Head of caudate nucleus (tissue), 42 donors: ENCODE results near the gene CDT1.
"Not testable (repeated sequence)": the region's sequence is repeated elsewhere in the genome, so short reads cannot be mapped to it uniquely, and the experiment has no call there.

ENCODE experiments used
- DNase-seq, 42 donors: peaks; one replicate each; pipeline versions ENCODE4 v3.0.0 to v3.0.0-alpha.2; 2020 to 2021; ENCODE audit warnings: mixed read lengths in 7 of 42
- intact Hi-C: fragments of 100-400 bp; cut with DNase I; formaldehyde crosslinking; loops from one replicate; pipeline ENCODE4 v1.15.0; 2022

CDT1 gene

DNA sequence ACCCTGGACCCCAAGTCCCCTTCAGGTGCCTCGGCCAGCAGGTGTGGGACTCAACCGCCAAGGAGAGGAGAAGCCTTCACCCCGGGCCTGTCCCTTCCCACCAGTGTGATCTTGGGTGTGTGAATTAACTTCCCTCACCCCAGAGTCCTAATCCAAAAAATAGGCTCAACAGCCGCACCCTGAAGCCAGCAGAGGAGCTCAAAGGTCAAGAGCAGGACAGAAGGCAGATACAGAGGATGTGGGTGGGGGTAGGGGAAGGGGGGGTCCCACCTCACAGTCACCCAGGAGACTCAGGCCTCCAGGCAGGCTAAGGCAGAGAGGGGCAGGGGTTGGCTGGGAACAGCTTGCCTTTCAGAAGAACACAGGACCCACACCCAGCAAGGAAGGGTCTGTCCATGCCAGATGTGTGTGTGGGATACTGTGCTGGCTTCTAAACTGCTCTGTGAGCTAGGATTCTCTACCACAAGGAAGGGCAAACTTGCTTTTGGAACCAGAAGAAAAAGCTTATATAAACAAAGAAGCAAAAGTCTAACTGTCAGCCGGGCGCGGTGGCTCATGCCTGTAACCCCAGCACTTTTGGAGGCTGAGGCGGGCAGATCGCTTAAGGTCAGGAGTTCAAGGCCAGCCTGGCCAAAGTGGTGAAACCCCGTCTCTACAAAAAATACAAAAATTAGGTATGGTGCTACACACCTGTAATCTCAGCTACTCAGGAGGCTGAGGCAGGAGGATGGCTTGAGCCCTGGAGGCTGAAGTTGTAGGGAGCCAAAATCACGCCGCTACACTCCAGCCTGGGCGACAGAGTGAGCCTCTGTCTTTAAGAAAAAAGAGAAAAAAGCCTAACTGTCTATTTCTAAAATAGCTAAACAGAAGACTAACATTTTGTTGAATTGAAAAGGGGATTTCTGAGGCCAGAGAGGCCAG, 23.2 kb upstream of the CDT1 start:
- no peak for DNase-seq
- intact Hi-C loops = no loop called here

GRCh38 chr16:88781140-88782077, 22.2 kb upstream of the CDT1 start:
- intact Hi-C loops = no loop called here
- DNase-seq = peak in 8 of 42 donors; percentile 33 to 56 (median 40)

GRCh38 chr16:88782454-88783390, 20.9 kb upstream of the CDT1 start:
- intact Hi-C loops = no loop called here
- DNase-seq = peak in 11 of 42 donors; percentile 25 to 84 (median 56)

GRCh38 chr16:88783391-88784073, 20.1 kb upstream of the CDT1 start:
- intact Hi-C loops = loop anchor here (2.0 kb wide), 1 partner anchor 47 kb away; no protein-coding TSS in a partner anchor
- DNase-seq = peak in 40 of 42 donors; percentile 45 to 85 (median 70)

DNA sequence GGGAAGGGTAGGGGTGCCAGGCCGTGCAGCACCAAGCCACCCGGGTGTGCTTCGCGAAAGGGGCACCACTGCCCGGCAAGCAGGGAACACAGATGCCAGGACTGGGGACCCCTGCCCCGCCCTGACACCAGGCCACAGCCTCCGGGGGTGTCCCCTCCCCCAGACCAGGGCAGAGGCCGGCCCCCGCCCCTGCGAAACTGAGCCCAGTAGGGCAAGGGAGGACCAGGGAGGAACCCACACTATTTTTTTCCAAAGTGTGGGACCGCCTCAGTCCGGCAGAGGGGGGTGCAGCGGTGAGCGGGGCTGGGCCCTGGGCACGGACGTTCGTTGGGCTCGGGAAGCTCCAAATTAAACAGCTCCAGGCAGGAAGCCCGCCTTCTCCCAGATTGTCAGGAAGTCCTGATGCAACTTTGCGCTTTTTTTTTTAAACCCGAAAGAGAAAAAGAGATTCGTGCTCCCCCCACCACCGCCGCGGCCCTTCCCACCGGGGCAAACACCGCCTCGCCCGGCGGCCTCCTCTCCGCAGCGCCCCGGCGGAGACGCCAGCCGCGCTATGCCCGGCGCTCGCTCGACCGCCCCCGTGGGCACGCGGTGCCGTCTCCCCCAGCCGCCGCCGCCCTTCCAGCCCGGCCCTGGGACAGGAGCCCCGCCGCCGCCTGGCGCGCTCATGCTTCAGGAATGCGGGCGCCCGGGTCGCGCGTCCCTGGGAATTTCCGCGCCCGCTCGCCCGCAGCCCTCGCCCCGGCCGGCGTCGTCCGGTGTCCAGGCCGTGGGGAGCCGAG, 19.3 kb upstream of the CDT1 start:
- DNase-seq = peak in 14 of 42 donors; percentile 35 to 69 (median 50)
- intact Hi-C loops = loop anchor here (2.0 kb wide), 1 partner anchor 47 kb away; no protein-coding TSS in a partner anchor

- intact Hi-C loops = loop anchor here (2.0 kb wide), 1 partner anchor 48 kb away; no protein-coding TSS in a partner anchor
- DNase-seq = no peak
Observed at GRCh38 chr16:88784856-88785105, 18.8 kb upstream of the CDT1 start.

GRCh38 chr16:88785106-88785924, 18.3 kb upstream of the CDT1 start, which contains the start of gene PIEZO1:
Gene PIEZO1, minus strand, starts transcription at chr16:88785220. Its CDS starts 256 bp downstream, at chr16:88784964.
- peak in 41 of 42 donors; percentile 33 to 90 (median 77) for DNase-seq
- intact Hi-C loops = loop anchor here (2.0 kb wide), 1 partner anchor 49 kb away; no protein-coding TSS in a partner anchor

DNA sequence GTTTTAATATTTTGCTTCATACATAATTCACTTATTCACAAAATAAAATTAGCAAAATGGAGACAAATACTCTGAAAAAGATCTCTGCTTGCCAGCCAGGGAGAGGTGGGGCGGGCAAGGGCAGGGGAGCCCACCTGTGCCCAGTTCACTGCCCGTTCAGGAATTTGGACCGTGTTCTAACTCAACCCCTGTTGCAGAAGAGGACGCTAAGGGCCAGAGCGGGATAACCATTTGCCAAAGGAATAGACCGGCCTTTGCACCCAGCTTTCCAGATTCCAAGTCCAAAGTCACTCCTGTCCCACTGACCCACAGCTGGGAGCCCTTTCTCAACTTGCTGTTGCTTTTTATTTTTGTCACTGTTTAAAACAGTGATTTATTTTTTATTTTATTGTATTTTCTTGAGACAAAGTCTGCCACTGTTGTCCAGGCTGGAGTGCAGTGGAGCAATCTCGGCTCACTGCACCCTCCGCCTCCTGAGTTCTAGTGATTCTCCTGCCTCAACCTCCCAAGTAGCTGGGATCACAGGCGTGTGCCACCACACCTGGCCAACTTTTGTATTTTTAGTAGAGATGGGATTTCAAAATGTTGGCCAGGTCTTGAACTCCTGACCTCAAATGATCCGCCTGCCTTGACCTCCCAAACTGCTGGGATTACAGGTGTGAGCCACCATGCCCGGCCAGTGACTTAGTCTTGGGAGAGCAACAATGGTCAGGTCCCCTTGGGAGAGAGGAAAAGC, 15.8 kb upstream of the CDT1 start:
- intact Hi-C loops = loop anchor here (2.0 kb wide), 1 partner anchor 45 kb away; no protein-coding TSS in a partner anchor
- no peak for DNase-seq

DNA sequence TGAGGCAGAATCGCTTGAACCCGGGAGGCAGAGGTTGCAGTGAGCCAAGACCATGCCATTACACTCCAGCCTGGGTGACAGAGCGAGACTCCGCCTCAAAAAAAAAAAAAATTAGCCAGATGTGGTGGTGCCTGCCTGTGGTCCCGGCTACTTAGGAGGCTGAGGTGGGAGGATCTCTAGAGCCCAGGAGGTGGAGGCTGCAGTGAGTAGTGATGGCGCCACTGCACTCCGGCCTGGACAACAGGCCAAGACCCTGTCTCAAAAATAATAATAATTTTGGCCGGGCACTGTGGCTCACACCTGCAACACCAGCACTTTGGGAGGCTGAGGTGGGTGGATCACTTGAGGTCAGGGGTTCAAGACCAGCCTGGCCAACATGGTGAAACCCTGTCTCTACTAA, 14.8 kb upstream of the CDT1 start:
- DNase-seq = not testable (repeated sequence)
- intact Hi-C loops = loop anchor here (2.0 kb wide), 1 partner anchor 46 kb away; no protein-coding TSS in a partner anchor

- peak in 1 of 42 donors; percentile 40 for DNase-seq
- intact Hi-C loops = loop anchor here (2.0 kb wide), 1 partner anchor 47 kb away; no protein-coding TSS in a partner anchor
Observed at GRCh38 chr16:88789594-88789993, 14.0 kb upstream of the CDT1 start.

- intact Hi-C loops = no loop called here
- peak in 3 of 42 donors; percentile 49 to 53 (median 51) for DNase-seq
Observed at GRCh38 chr16:88790312-88791211, 13.0 kb upstream of the CDT1 start.

DNA sequence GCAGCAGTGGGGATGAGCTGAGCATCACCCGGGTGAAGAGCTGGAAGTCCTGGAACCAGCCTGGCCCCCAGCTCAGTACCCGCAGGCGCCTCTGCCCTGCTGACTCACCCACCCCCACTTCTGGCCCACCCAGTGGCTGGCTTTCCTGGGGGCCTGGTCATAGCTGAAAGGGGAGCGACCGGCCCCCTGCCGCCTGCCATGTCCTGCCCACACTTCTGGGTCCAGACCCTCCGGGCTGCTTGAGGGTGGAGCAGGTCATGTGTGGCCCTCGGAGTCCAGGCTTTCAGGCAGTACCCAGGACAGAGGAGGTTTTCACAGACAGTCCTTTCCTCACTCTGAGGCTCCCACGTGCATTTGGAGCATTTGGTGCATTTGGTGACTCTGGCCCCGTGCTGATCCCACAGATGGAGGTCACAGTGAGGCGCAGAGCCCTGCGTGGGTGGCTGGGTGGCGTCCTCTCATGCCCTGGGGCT, 11.5 kb upstream of the CDT1 start:
- DNase-seq = no peak
- intact Hi-C loops = no loop called here

- intact Hi-C loops = no loop called here
- no peak for DNase-seq
Observed at GRCh38 chr16:88792668-88793250, 10.8 kb upstream of the CDT1 start.
